ENCODE results near the gene CNBP. TPM values are rescaled to one million over a fixed set of nuclear protein-coding genes. Genes with fewer than 3 reads are reported as not detected.
A peak's percentile ranks its signal among the peaks of the same experiment; 100 is the strongest.

The CNBP gene
- total RNA-seq, 1 experiment from 2014 or later = 353 TPM

DNA sequence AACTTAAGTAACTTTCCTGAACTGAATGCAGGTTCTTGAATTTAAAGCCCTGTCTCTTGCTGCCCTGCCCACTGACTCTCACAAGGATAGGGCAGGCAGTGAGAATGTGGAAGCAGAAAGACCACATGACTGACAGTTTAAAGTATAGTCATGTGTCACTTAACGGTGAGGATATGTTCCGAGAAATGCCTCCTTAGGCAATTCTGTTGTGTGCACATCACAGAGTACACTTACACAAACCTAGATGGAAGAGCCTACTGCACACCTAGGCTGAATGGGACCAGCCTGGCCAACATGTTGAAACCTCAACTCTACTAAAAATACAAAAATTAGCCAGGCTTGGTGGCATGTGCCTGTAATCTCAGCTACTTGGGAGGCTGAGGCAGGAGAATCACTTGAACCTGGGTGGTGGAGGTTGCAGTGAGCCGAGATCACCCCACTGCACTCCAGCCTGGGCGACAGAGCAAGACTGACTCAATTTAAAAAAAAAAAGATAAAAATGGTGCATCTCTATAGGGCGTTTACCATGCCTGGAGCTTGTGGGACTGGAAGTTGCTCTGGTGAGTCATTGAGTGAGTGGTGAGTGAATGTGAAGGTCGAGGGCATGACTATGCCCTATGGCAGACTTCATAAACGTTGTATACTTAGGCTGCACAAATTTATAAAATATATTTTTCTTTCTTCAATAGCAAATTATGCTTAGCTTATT lies 46.8 kb upstream of the CNBP start:
- Histone ChIP-seq H3K4me1 (ENCODE audit: control insufficient read depth in 1 of 2, insufficient read depth in 2 of 2, low read length in 2 of 2) (peaks cover 27 to 68% of the 10 kb centered on the region in 2 experiments), H4K20me1 (ENCODE audit: insufficient read depth) (no peaks in the 10 kb centered on the region), H3K9me3 (ENCODE audit: control insufficient read depth in 1 of 2, insufficient read depth in 1 of 2, low read depth in 1 of 2, low read length in 2 of 2) (no peaks in the 10 kb centered on the region), H3K9ac (ENCODE audit: low read length) (peak overlapping the region; percentile 37), H2AFZ (ENCODE audit: low read depth, low read length, poor library complexity, severe bottlenecking) (peak overlapping the region; percentile 79), H3K9me2 (ENCODE audit: insufficient read depth) (no peaks in the 10 kb centered on the region), H3K4me3 (replicated peaks in 1 of 2; ENCODE audit: low read depth in 1 of 2, low read length in 2 of 2) (peak overlapping the region in 1 of 2 experiments; percentile 22; a peak in 1 of 4 replicates), H3K27me3 (ENCODE audit: insufficient read depth, low read length) (no peaks in the 10 kb centered on the region), H3K27ac (ENCODE audit: low read depth, low read length) (no peak overlapping the region), H3K36me3 (ENCODE audit: control insufficient read depth in 1 of 2, insufficient read depth in 2 of 2, low read length in 2 of 2) (no peaks in the 10 kb centered on the region), H3K4me2 (ENCODE audit: low read length) (peak overlapping the region; percentile 67), H3K79me2 (ENCODE audit: insufficient read depth, low read length) (no peaks in the 10 kb centered on the region)
- CTCF ChIA-PET = interaction anchor here (0.9 to 1.8 kb wide), 3 partner anchors 15 to 260 kb away, joined by 4 to 14 read pairs (median 6); no protein-coding TSS in a partner anchor
- intact Hi-C loops (cut with micrococcal nuclease) = no loop called here
- RAD21 ChIA-PET (ENCODE audit: low non-redundant PET in 1 of 2, low total read pairs in 2 of 2, uncharacterized antibody in 2 of 2, unreplicated experiment in 2 of 2) = interaction anchor here (0.6 to 0.8 kb wide), 3 partner anchors 15 to 117 kb away, joined by 4 read pairs; no protein-coding TSS in a partner anchor
- DNase-seq (ENCODE audit: low read depth, low spot score) (no peak), ATAC-seq (peak; percentile 60)
- no TSS peak for BruUV-seq (replicated peaks)
- POLR2A ChIA-PET = interaction anchor here (0.7 to 0.9 kb wide), 2 partner anchors 47 to 177 kb away, joined by 3 to 4 read pairs; partner anchors contain the start of gene CNBP
- TF ChIP-seq ELF1 (IDR thresholded peaks at IDR 0.05; ENCODE audit: borderline replicate concordance, low read depth) = no peak
- no peak for TF ChIP-seq CTCF (IDR thresholded peaks at IDR 0.05 in 2 of 3, conservative IDR thresholded peaks at IDR 0.05 in 1 of 3; ENCODE audit: borderline replicate concordance in 1 of 3, insufficient read depth in 1 of 3, low read depth in 2 of 3, low read length in 2 of 3)
- TF ChIP-seq ZFX (IDR thresholded peaks at IDR 0.05) = no peak
- TF ChIP-seq SIN3A (IDR thresholded peaks at IDR 0.05; ENCODE audit: low read depth) = no peak
- no peak for TF ChIP-seq ATF3 (IDR thresholded peaks at IDR 0.05)
- peak; percentile 17 for TF ChIP-seq YY1 (IDR thresholded peaks at IDR 0.05; ENCODE audit: extremely low read depth, insufficient replicate concordance, low read depth, low read length)
- peak; percentile 51; the same call in 1 of the 2 replicates for TF ChIP-seq CBX3 (IDR thresholded peaks at IDR 0.05; ENCODE audit: low read depth)
- no peak for TF ChIP-seq TCF7L2 (IDR thresholded peaks at IDR 0.05; ENCODE audit: borderline replicate concordance, extremely low read depth, insufficient read depth, insufficient read length)
- TF ChIP-seq JUND (IDR thresholded peaks at IDR 0.05) = peak; percentile 71
- TF ChIP-seq REST (IDR thresholded peaks at IDR 0.05; ENCODE audit: low read depth) = no peak
- TF ChIP-seq EZH2 (IDR thresholded peaks at IDR 0.05) = no peak
- TF ChIP-seq, protein P1, sequence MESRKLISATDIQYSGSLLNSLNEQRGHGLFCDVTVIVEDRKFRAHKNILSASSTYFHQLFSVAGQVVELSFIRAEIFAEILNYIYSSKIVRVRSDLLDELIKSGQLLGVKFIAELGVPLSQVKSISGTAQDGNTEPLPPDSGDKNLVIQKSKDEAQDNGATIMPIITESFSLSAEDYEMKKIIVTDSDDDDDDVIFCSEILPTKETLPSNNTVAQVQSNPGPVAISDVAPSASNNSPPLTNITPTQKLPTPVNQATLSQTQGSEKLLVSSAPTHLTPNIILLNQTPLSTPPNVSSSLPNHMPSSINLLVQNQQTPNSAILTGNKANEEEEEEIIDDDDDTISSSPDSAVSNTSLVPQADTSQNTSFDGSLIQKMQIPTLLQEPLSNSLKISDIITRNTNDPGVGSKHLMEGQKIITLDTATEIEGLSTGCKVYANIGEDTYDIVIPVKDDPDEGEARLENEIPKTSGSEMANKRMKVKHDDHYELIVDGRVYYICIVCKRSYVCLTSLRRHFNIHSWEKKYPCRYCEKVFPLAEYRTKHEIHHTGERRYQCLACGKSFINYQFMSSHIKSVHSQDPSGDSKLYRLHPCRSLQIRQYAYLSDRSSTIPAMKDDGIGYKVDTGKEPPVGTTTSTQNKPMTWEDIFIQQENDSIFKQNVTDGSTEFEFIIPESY (IDR thresholded peaks at IDR 0.05; ENCODE audit: extremely low read depth, insufficient replicate concordance, low read length) = no peak
- TF ChIP-seq SRF (IDR thresholded peaks at IDR 0.05; ENCODE audit: low read depth) = no peak
- TF ChIP-seq EGR1 (IDR thresholded peaks at IDR 0.05; ENCODE audit: low read depth) = no peak
- TF ChIP-seq POLR2AphosphoS5 (IDR thresholded peaks at IDR 0.05; ENCODE audit: low read depth, low read length) = peak; percentile 24; the same call in 1 of the 2 replicates
- no peak for TF ChIP-seq CEBPB (IDR thresholded peaks at IDR 0.05; ENCODE audit: low read depth)
- no peak for TF ChIP-seq ZNF274 (IDR thresholded peaks at IDR 0.05; ENCODE audit: low read depth, low read length)
- TF ChIP-seq SP1 (IDR thresholded peaks at IDR 0.05; ENCODE audit: low read depth) = peak; percentile 62
- TF ChIP-seq RAD21 (IDR thresholded peaks at IDR 0.05; ENCODE audit: low read depth) = no peak
